Measurements from ENCODE around the gene FOXP4.

Gene FOXP4

DNA sequence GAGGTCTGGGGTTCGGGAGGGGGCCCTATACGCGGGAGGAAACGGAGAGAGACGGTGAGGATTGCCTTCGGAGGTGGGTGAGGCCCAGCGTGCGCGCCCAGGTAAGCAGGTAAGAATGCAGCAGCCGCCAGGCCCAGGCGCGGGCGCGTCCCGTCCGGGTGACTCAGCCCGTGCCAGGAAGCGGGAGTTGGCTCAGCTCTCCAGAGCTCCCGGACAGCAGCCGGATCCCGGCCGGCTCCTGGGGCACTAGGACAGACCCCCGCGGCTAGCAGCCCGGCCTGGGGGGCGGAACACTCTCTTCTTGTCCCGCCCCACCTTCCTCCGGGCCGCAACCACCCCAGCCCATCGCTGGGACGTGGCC lies 90.6 kb downstream of the FOXP4 start:
- H3K9ac ChIP-seq: peak overlapping the region in 5 of 11 experiments; percentile 88 to 93 (median 90); a peak in 5 of 22 replicates
- H3K4me1 ChIP-seq: peaks cover 39 to 85% (median 83%) of the 10 kb centered on the region in 10 experiments

DNA sequence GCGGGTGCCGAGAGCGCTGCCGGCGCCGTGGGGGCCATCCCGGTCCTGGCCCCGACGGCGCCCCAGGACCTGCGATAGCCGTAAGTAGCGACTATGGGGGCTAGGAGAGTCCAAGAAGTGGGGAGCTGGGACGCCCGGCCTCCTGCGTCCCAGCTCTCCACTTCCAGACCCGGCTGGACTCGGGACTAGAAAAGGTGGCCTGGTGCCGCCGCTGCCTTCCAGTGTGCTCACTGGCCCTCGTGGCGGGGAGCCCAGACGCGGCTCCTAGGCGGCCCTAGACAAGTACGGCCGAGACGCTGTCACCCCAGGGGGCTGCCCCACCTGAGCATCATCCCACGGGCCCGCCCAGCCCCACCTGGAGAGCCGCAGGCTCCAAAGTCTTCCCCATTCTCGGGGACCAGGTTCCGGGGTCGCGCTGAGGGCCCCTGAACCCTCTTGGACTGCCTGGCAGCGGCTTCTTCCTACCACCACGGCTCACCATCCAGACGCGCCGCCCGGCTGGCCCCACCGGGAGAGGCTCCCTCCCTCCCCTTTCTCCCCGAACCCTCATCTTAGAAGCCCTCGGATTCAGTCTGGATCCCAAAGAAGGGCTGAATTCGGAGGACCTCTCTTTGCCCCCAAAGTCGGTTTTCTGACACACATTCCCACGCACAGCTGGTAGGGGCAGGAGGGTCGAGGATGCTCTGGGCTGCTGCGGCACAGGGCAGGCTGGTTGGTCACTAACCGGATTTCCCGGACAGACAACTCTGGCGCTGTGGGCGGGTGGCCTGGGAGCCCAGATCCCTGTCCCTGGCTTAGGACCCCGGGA lies 91.2 kb downstream of the FOXP4 start:
- Histone ChIP-seq H3K9ac (peak overlapping the region; percentile 81 to 93 (median 89); a peak in 21 of 22 replicates), H3K9me3 (replicated peaks in 1 of 11) (no peaks in the 10 kb centered on the region), H4K20me1 (peaks cover 0 to 32% (median 25%) of the 10 kb centered on the region in 11 experiments; a peak in 13 of 22 replicates), H3K4me1 (peaks cover 45 to 90% (median 89%) of the 10 kb centered on the region in 10 experiments), H3K4me2 (peak overlapping the region; percentile 92 to 99 (median 96)), H3K4me3 (peak overlapping the region; percentile 74 to 97 (median 93)), H3K27me3 (peaks cover 0 to 10% (median 0%) of the 10 kb centered on the region in 11 experiments; a peak in 3 of 22 replicates), H3K36me3 (peaks cover 0 to 16% (median 9%) of the 10 kb centered on the region in 11 experiments; a peak in 6 of 22 replicates), H3K27ac (peak overlapping the region in 10 of 11 experiments; percentile 67 to 91 (median 88); a peak in 19 of 22 replicates)
- TF ChIP-seq Cebpa-rat (IDR thresholded peaks at IDR 0.05): no peak

More for the DNA sequence above, 90.6 kb downstream of the FOXP4 start:
- H3K27ac ChIP-seq: peak overlapping the region in 6 of 11 experiments; percentile 80 to 91 (median 90); a peak in 8 of 22 replicates
- peaks cover 0 to 10% (median 0%) of the 10 kb centered on the region in 11 experiments; a peak in 3 of 22 replicates for H3K27me3 ChIP-seq
- H3K4me2 ChIP-seq: peak overlapping the region in 10 of 11 experiments; percentile 92 to 99 (median 96); a peak in 20 of 22 replicates
- H4K20me1 ChIP-seq: peaks cover 0 to 26% (median 19%) of the 10 kb centered on the region in 11 experiments; a peak in 12 of 22 replicates
- TF ChIP-seq Cebpa-rat (IDR thresholded peaks at IDR 0.05): no peak
- H3K36me3 ChIP-seq: peaks cover 0 to 10% (median 6%) of the 10 kb centered on the region in 11 experiments; a peak in 4 of 22 replicates
- H3K9me3 ChIP-seq (replicated peaks in 1 of 11): no peaks in the 10 kb centered on the region
- H3K4me3 ChIP-seq: peak overlapping the region in 1 of 10 experiments; percentile 96; a peak in 2 of 20 replicates

DNA sequence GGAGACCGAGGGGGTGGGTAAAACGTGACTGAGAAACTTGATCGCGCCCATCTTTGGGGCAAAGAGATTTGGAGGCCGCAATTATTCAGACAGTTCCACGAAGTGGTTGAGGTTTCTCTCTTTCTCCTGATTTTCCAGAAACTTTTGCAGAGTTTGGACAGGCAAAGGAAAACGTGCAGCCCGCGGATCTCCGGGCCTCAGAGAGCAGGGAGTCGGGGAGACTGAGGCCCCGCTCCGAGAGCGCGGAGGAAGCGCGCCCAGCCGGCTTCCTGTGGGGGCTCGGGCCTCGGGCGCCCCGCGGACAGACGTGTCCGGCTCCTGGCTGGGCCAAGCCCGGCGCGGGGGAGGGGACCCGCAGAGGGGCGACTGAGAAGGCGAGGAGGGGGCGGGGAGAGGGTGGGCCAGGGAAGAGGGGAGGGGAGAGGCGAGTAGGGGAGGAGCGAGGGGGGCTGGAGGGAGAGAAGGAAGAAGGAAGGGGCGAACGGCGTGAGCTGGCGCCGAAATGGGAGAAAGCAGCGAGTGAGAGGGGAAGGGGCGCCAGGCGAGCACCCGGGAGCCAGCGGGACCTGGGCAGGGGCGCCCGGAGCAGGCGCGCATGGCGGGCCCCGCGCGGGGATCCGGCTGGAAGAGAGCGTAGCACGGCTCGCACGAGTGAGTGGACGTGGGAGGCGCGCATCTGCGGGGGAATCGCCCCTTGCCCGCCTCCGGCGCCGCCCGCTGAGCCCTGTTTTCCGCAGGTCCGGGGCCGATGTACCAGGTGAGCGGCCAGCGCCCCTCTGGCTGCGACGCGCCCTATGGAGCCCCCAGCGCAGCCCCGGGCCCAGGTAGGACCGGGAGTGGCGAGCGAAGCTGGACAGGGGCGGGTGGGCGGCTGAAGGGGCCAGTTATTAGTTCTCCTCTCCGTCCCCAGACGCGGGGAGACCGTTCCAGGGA lies 92.1 kb downstream of the FOXP4 start, which contains the start of gene MDFI:
Gene MDFI (plus strand): TSS at position 467 of the 933 bp plus-strand sequence. CDS start 282 bp downstream, at position 749.
- H3K4me1 ChIP-seq: peaks cover 54 to 91% (median 90%) of the 10 kb centered on the region in 10 experiments
- peaks cover 0 to 41% (median 32%) of the 10 kb centered on the region in 11 experiments; a peak in 13 of 22 replicates for H4K20me1 ChIP-seq
- no peaks in the 10 kb centered on the region for H3K9me3 ChIP-seq (replicated peaks in 1 of 11)
- H3K4me2 ChIP-seq: peak within 1 kb of the TSS; percentile 92 to 99 (median 96)
- TF ChIP-seq Cebpa-rat (IDR thresholded peaks at IDR 0.05): no peak
- H3K27ac ChIP-seq: peak within 1 kb of the TSS; percentile 42 to 91 (median 87); a peak in 20 of 22 replicates
- H3K9ac ChIP-seq: peak within 1 kb of the TSS; percentile 81 to 93 (median 89)
- peak within 1 kb of the TSS; percentile 74 to 97 (median 93) for H3K4me3 ChIP-seq
- H3K36me3 ChIP-seq: peaks cover 0 to 23% (median 9%) of the 10 kb centered on the region in 11 experiments; a peak in 10 of 22 replicates
- peaks cover 0 to 10% (median 0%) of the 10 kb centered on the region in 11 experiments; a peak in 3 of 22 replicates for H3K27me3 ChIP-seq

DNA sequence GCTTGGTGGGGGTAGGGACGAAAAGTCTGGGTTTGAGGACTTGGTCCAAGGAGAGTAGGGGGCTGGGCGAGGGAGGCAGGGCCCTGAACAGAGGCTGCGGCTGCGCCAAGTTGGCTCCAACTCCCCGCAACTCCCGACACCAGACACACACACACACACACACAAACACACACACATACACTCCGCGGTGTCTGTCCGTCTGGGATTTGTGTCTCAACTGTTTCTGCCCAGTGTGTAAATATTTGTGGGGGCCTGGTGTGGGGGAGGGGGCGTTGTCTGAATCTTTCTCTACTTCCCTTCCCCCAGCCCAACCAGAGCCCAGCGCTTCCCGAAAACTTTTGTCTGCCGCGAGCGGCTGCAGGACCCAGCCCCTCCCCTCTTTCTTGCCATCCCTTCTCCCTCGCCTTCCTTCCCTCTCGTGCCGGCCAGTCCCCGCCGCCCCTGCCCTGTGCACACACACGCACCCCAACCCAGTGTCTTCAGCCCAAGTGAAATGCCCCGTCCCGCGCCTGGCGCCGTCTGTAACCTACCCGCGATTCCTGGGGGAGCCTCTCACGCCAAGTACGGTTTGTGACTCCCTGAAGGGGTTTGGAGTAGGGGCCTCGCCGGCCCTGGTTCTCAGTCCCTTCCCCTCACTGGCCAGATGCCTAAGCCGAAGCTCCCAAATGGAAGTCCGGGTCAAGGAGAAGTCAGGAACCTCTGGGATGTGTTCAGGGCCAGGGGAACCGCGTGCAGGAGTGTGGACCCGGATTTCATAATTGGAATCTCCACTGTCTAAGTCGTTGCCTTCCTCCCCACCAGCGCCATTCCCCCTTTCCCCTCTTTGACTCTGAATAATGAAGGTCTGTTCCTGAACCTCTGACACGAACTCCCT lies 93.0 kb downstream of the FOXP4 start:
- H3K4me2 ChIP-seq: peak overlapping the region; percentile 92 to 99 (median 96)
- H4K20me1 ChIP-seq: peaks cover 0 to 48% (median 38%) of the 10 kb centered on the region in 11 experiments; a peak in 14 of 22 replicates
- H3K27ac ChIP-seq: peak overlapping the region; percentile 42 to 91 (median 87); a peak in 20 of 22 replicates
- H3K9me3 ChIP-seq (replicated peaks in 1 of 11): no peaks in the 10 kb centered on the region
- peak overlapping the region; percentile 81 to 93 (median 89) for H3K9ac ChIP-seq
- peaks cover 0 to 29% (median 10%) of the 10 kb centered on the region in 11 experiments; a peak in 11 of 22 replicates for H3K36me3 ChIP-seq
- peaks cover 0 to 10% (median 0%) of the 10 kb centered on the region in 11 experiments; a peak in 3 of 22 replicates for H3K27me3 ChIP-seq
- H3K4me3 ChIP-seq: peak overlapping the region; percentile 74 to 97 (median 93)
- peaks cover 54 to 91% (median 89%) of the 10 kb centered on the region in 10 experiments for H3K4me1 ChIP-seq
- TF ChIP-seq Cebpa-rat (IDR thresholded peaks at IDR 0.05): no peak

DNA sequence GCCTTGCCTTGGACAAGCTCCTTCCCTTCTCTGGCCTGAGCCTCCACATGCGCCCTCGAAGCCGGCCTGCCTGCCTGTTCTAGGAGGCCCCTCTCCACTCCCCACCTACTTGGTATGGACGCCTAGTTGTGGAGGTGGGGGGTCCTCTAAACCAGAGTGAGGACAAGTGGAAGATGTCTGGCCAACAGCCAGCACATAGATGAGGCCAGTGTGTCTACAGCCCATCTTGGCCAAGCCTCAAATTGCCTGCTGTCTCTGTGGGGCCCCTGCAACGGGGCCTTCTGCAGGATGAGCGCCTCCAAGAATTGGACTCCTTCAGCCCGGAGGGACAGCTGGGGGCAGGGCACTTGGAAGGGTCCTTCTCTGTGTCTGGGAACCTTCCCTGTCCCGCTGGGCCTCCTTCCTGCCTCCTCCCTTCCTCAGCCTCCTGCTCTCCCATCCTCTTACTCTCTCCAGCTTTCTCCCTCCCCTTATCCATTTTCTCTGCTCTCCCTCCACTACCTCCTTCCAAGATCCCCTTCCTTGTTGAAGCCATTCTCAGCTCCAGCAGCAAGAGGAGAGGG lies 93.7 kb downstream of the FOXP4 start:
- peak overlapping the region; percentile 92 to 99 (median 96) for H3K4me2 ChIP-seq
- peak overlapping the region in 8 of 11 experiments; percentile 88 to 93 (median 90); a peak in 17 of 22 replicates for H3K9ac ChIP-seq
- no peaks in the 10 kb centered on the region for H3K9me3 ChIP-seq (replicated peaks in 1 of 11)
- TF ChIP-seq Cebpa-rat (IDR thresholded peaks at IDR 0.05): no peak
- H3K4me1 ChIP-seq: peaks cover 51 to 91% (median 89%) of the 10 kb centered on the region in 10 experiments
- peaks cover 0 to 34% (median 14%) of the 10 kb centered on the region in 11 experiments; a peak in 12 of 22 replicates for H3K36me3 ChIP-seq
- H3K27me3 ChIP-seq: peaks cover 0 to 10% (median 0%) of the 10 kb centered on the region in 11 experiments; a peak in 3 of 22 replicates
- H3K4me3 ChIP-seq: peak overlapping the region in 8 of 10 experiments; percentile 80 to 97 (median 96); a peak in 16 of 20 replicates
- peak overlapping the region in 6 of 11 experiments; percentile 80 to 91 (median 89); a peak in 11 of 22 replicates for H3K27ac ChIP-seq
- peaks cover 0 to 55% (median 45%) of the 10 kb centered on the region in 11 experiments; a peak in 14 of 22 replicates for H4K20me1 ChIP-seq

DNA sequence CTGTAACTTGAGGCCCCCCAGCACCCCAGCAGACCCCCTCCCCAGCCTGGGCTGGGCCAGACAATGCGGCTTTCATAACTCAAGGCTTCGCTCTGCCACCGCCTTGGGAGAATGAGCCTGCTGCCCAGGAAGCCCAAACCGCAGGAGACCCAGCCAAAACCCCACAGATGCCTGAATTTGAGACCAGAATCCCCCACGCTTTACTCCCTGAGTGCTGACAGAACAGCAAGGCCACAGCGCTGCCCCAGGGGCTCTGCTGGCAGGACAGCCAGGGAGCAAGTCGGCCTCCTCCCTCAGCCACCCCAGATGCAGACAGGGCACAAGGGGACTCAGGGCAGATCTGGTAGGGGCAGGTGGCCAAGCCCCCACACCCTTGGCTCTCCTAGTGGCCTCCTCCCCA lies 94.2 kb downstream of the FOXP4 start:
- peak overlapping the region in 5 of 11 experiments; percentile 12 to 90 (median 87); a peak in 7 of 22 replicates for H3K27ac ChIP-seq
- peak overlapping the region in 6 of 10 experiments; percentile 89 to 97 (median 96); a peak in 5 of 20 replicates for H3K4me3 ChIP-seq
- peaks cover 0 to 39% (median 19%) of the 10 kb centered on the region in 11 experiments; a peak in 13 of 22 replicates for H3K36me3 ChIP-seq
- no peaks in the 10 kb centered on the region for H3K9me3 ChIP-seq (replicated peaks in 1 of 11)
- H3K4me1 ChIP-seq: peaks cover 46 to 91% (median 89%) of the 10 kb centered on the region in 10 experiments
- H3K27me3 ChIP-seq: peaks cover 0 to 10% (median 0%) of the 10 kb centered on the region in 11 experiments; a peak in 3 of 22 replicates
- H3K9ac ChIP-seq: peak overlapping the region in 6 of 11 experiments; percentile 88 to 93 (median 90); a peak in 7 of 22 replicates
- TF ChIP-seq Cebpa-rat (IDR thresholded peaks at IDR 0.05): no peak
- H3K4me2 ChIP-seq: peak overlapping the region in 9 of 11 experiments; percentile 92 to 99 (median 96); a peak in 17 of 22 replicates
- H4K20me1 ChIP-seq: peaks cover 0 to 61% (median 50%) of the 10 kb centered on the region in 11 experiments; a peak in 15 of 22 replicates

Data from BLaER1 treated with 17β-estradiol and CSF1 and Interleukin-3, amounts not matched to agents 10 nM and 100 nM (cell line).